Lung (tissue), 12 donors: ENCODE data around the gene ZNF750. TPM values are rescaled to one million over a fixed set of nuclear protein-coding genes. Genes with fewer than 3 reads are reported as not detected.
A peak's percentile ranks its signal among the peaks of the same experiment; 100 is the strongest.

Experiments
- ATAC-seq: fragments of 200-7000 bp; cut with Tn5 transposase; one replicate; pipeline ENCODE4 v1.9.1; 2020; ENCODE audit warnings: moderate number of reproducible peaks; ENCODE audit not compliant: insufficient read depth, low FRiP score
- DNase-seq, 3 donors: peaks; one replicate each; pipeline ENCODE4 v3.0.0-alpha.2; 2013 to 2017
- H3K27ac ChIP-seq, 2 donors: one replicate each; pipeline ENCODE4 v1.5.1; 2013; ENCODE audit warnings: mild to moderate bottlenecking in 2 of 2, moderate library complexity in 2 of 2, control low read depth in 1 of 2, inconsistent platforms in 1 of 2, low read depth in 1 of 2, low read length in 1 of 2
- H3K27me3 ChIP-seq, 3 donors: one replicate each; pipeline ENCODE4 v1.5.1; 2013; ENCODE audit warnings: low read length in 2 of 3; ENCODE audit not compliant: control insufficient read depth in 3 of 3, insufficient read depth in 3 of 3
- H3K36me3 ChIP-seq, 4 donors: one replicate each; pipeline ENCODE4 v1.5.1; 2013; ENCODE audit warnings: low read length in 4 of 4, mild to moderate bottlenecking in 1 of 4, moderate library complexity in 1 of 4; ENCODE audit not compliant: control insufficient read depth in 4 of 4, insufficient read depth in 4 of 4
- H3K4me1 ChIP-seq, 5 donors: one replicate each; pipeline ENCODE4 v1.5.1; 2013; ENCODE audit warnings: low read length in 5 of 5, mild to moderate bottlenecking in 2 of 5, moderate library complexity in 1 of 5; ENCODE audit not compliant: control insufficient read depth in 5 of 5, insufficient read depth in 5 of 5
- H3K4me3 ChIP-seq: one replicate; pipeline ENCODE4 v1.5.1; 2013; ENCODE audit warnings: mild to moderate bottlenecking, control low read depth, moderate library complexity
- H3K9ac ChIP-seq, 2 donors: one replicate each; pipeline ENCODE4 v1.5.1; 2013; ENCODE audit warnings: low read length in 2 of 2, control low read depth in 1 of 2; ENCODE audit not compliant: insufficient read depth in 1 of 2
- H3K9me3 ChIP-seq, 4 donors: one replicate each; pipeline ENCODE4 v1.5.1; 2013; ENCODE audit warnings: low read length in 3 of 4, mild to moderate bottlenecking in 1 of 4, moderate library complexity in 1 of 4; ENCODE audit not compliant: control insufficient read depth in 4 of 4, insufficient read depth in 3 of 4
- WGBS, 2 donors: extraction: QIAGEN DNeasy Blood & Tissue Kit; methylation state at CpG; one replicate each; pipeline ENCODE4 v1.1.7; 2013; 5-methylcytosine and 5-hydroxymethylcytosine counted together
- polyA plus RNA-seq, 2 donors: library from polyadenylated mRNA; stranded (reverse); fragments of 200-250 nt; gene quantifications; one replicate each; pipeline ENCODE4 v1.2.1, GENCODE V29; 2013
- total RNA-seq, 2 donors: library from RNA; depleted of rRNA in 1 of 2; stranded (reverse); fragments of >200 nt in 1 of 2; gene quantifications; one replicate each; pipeline ENCODE4 v1.2.1, GENCODE V29; 2014 to 2021
- TF ChIP-seq, protein P1 (sequence below): IDR thresholded peaks from 2 replicates; pipeline ENCODE4 v1.5.1; 2012; ENCODE audit warnings: mild to moderate bottlenecking; ENCODE audit errors: control extremely low read depth, extremely low read depth
- donor health status: control.
- donor health status: control.
- donor health status: Bipolar disorder and iron deficiency.
- donor health status: healthy.
- donor health status: DM: yes; HTN: yes; CAD: no.

The ZNF750 gene
- total and polyA plus RNA-seq, 4 donors: 1.3 to 4.4 (median 1.9) TPM

DNA sequence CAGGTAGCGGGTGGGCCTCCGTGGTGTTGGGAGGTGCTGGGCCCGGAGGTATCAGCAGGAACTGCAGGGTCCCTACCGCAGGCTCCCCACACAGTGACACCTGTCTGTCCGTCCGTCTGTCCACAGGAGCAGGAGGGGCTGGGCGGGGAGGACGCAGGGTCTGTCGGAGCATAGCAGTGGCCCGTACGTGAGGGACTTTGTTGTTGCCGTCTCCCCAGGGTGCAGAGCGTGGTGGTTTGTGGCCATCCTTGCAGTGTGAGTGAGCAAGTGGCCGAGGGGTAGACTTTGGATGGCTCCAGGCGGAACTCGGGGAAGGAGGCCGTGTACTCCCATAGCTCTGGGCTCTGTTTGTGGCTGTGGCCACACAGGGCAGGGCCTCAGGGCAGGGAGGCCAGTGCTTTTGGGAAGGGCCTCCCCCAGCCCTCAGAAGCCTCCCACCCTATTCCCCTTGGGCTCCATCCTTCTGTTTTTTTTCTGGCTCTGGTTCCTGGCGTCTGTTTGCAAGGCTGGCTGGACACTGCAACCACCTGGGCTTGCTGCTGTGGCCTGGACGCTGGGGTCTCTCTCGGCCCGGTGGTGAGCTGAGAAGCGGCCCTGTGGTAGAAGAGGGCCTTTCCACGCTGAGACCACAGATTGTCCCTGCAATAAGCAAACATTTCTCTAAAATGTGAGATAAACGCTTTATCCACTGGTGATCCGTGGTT lies 41.0 kb upstream of the ZNF750 start:
- Histone ChIP-seq H3K27me3 (no peaks in the 10 kb centered on the region), H3K36me3 (peaks cover 0 to 3% (median 0%) of the 10 kb centered on the region in 4 donors), H3K27ac (no peak overlapping the region), H3K4me1 (peaks cover 4 to 68% (median 29%) of the 10 kb centered on the region in 5 donors), H3K9me3 (no peaks in the 10 kb centered on the region), H3K4me3 (no peak overlapping the region), H3K9ac (no peak overlapping the region)
- ATAC-seq (no peak), DNase-seq (no peak)
- TF ChIP-seq, protein P1, sequence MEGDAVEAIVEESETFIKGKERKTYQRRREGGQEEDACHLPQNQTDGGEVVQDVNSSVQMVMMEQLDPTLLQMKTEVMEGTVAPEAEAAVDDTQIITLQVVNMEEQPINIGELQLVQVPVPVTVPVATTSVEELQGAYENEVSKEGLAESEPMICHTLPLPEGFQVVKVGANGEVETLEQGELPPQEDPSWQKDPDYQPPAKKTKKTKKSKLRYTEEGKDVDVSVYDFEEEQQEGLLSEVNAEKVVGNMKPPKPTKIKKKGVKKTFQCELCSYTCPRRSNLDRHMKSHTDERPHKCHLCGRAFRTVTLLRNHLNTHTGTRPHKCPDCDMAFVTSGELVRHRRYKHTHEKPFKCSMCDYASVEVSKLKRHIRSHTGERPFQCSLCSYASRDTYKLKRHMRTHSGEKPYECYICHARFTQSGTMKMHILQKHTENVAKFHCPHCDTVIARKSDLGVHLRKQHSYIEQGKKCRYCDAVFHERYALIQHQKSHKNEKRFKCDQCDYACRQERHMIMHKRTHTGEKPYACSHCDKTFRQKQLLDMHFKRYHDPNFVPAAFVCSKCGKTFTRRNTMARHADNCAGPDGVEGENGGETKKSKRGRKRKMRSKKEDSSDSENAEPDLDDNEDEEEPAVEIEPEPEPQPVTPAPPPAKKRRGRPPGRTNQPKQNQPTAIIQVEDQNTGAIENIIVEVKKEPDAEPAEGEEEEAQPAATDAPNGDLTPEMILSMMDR: no peak
- WGBS, 2 donors: 92 to 96% methylated on average over 25 of the region's 25 CpGs

DNA sequence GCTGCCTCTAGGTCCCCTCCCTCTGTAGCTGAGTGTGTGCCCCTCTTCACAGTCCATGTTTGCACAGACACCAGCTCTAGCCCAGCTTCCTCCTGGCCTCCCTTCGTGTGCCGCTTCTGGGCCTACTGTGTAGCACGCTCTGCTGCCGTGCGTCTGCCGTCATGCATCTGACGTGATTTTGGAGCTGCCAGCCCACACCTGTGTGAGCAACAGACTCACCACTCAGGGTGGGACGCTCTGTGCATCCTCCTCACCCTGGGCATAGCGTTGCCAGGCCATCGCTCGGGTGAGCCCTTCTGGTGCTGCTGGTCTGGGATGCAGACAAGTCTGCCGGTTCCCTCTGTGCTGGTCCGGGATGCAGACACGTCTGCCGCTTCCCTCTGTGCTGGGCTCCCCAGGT lies 39.4 kb upstream of the ZNF750 start:
- DNase-seq (no peak), ATAC-seq (no peak)
- Histone ChIP-seq H3K9me3 (no peaks in the 10 kb centered on the region), H3K27me3 (no peaks in the 10 kb centered on the region), H3K27ac (peak overlapping the region in 1 of 2 donors; percentile 3), H3K4me3 (no peak overlapping the region), H3K4me1 (peaks cover 4 to 58% (median 30%) of the 10 kb centered on the region in 5 donors), H3K36me3 (peaks cover 0 to 3% (median 0%) of the 10 kb centered on the region in 4 donors), H3K9ac (no peak overlapping the region)
- WGBS, 2 donors: 95 to 96% methylated on average over 15 of the region's 15 CpGs
- TF ChIP-seq, protein P1: no peak

DNA sequence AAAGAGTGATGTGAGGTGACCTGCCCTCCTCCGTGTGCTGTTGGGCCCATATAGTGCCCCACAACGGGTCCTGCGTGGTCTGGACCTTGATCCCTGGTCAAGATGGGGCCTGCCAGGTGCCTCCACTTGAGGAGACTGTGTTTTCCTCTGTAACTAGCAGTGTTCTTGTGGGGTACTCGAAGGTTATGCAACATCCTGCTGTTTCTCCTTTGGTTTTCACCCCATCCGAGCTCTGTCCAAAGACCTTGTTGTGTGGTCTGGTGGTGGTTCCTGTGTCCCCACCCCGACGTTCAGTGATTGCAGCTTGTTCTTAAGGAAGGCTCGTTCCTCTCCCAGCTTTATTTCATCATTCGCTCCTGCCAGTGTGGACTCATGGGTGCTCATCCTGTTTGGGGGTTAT lies 38.7 kb upstream of the ZNF750 start:
- ATAC-seq (no peak), DNase-seq (peak in 2 of 3 donors; percentile 46 to 82)
- TF ChIP-seq, protein P1: no peak
- H3K27ac ChIP-seq: peak overlapping the region in 1 of 2 donors; percentile 65
- H3K36me3 ChIP-seq: peaks cover 0 to 3% (median 0%) of the 10 kb centered on the region in 4 donors
- WGBS, 2 donors: 15 to 48% methylated on average over 9 of the region's 9 CpGs
- peaks cover 4 to 57% (median 28%) of the 10 kb centered on the region in 5 donors for H3K4me1 ChIP-seq
- H3K4me3 ChIP-seq: no peak overlapping the region
- no peak overlapping the region for H3K9ac ChIP-seq
- H3K27me3 ChIP-seq: no peaks in the 10 kb centered on the region
- H3K9me3 ChIP-seq: no peaks in the 10 kb centered on the region
